Breast epithelium (tissue), 4 donors: ENCODE results near the gene SLC4A3. TPM values are rescaled to one million over a fixed set of nuclear protein-coding genes. Genes with fewer than 3 reads are reported as not detected.

Experiments
- DNase-seq, 2 donors: peaks; one replicate each; pipeline ENCODE4 v3.0.0-alpha.2; 2019; ENCODE audit warnings: low spot score in 2 of 2
- H3K27ac ChIP-seq, 2 donors: fragments of 200-600 bp; sonication (generic) in 1 of 2; one replicate each; pipeline ENCODE4 v1.5.1; 2016 to 2019; ENCODE audit warnings: mild to moderate bottlenecking in 1 of 2
- H3K27me3 ChIP-seq, 2 donors: fragments of 200-600 bp; sonication (generic) in 1 of 2; one replicate each; pipeline versions ENCODE4 v1.5.1 to v1.6.0; 2017 to 2019; ENCODE audit warnings: control low read depth in 1 of 2, mild to moderate bottlenecking in 1 of 2
- H3K36me3 ChIP-seq: fragments of 200-600 bp; one replicate; pipeline ENCODE4 v1.5.1; 2019
- H3K4me1 ChIP-seq, 2 donors: fragments of 200-600 bp; sonication (generic); one replicate each; pipeline ENCODE4 v1.5.1; 2016 to 2019; ENCODE audit warnings: control low read depth in 1 of 2
- H3K4me3 ChIP-seq, 3 donors: fragments of 200-600 bp; sonication (generic); 1 replicate in 2 of 3; 2 replicates in 1 of 3; pipeline ENCODE4 v1.5.1; 2016 to 2019; ENCODE audit warnings: mild to moderate bottlenecking in 3 of 3, moderate library complexity in 2 of 3
- H3K9me3 ChIP-seq, 2 donors: fragments of 200-600 bp; sonication (generic) in 1 of 2; one replicate each; pipeline ENCODE4 v1.5.1; 2016 to 2019; ENCODE audit warnings: control low read depth in 1 of 2
- CTCF ChIP-seq, 3 donors: fragments of 450-650 bp; IDR thresholded peaks; one replicate each; pipeline ENCODE4 v1.5.1; 2016 to 2017; ENCODE audit warnings: antibody characterized with exemption in 3 of 3, mild to moderate bottlenecking in 3 of 3, moderate library complexity in 3 of 3
- POLR2A ChIP-seq: fragments of 450-650 bp; IDR thresholded peaks from one replicate; pipeline ENCODE4 v1.6.1; 2016; ENCODE audit warnings: antibody characterized with exemption, mild to moderate bottlenecking, moderate library complexity
- POLR2AphosphoS5 ChIP-seq, 3 donors: sonication (generic); formaldehyde crosslinking; IDR thresholded peaks; one replicate each; pipeline ENCODE4 v1.6.1; 2017; ENCODE audit warnings: antibody characterized with exemption in 3 of 3
- intact Hi-C: fragments of 100-400 bp; cut with DNase I; formaldehyde crosslinking; loops from one replicate; pipeline ENCODE4 v1.15.1; 2023; ENCODE audit warnings: low total_unique reads
- total RNA-seq, 3 donors: library from RNA; depleted of rRNA; stranded (reverse); fragments of >200 nt; gene quantifications; one replicate each; pipeline ENCODE4 v1.1.0, GENCODE V29; 2016

Gene SLC4A3
- total RNA-seq, 3 donors from 2014 or later = 2.1 to 4.7 (median 4.6) TPM

GRCh38 chr2:219624565-219624964 lies 2.9 kb upstream of the SLC4A3 start:
- H3K9me3 ChIP-seq = no peaks in the 10 kb centered on the region
- TF ChIP-seq POLR2A (no peak), CTCF (IDR thresholded peaks at IDR 0.05) (no peak), POLR2AphosphoS5 (IDR thresholded peaks at IDR 0.05) (no peak)
- H3K4me1 ChIP-seq = peaks cover 0 to 3% of the 10 kb centered on the region in 2 donors
- H3K4me3 ChIP-seq = no peak overlapping the region
- intact Hi-C loops = no loop called here
- no peaks in the 10 kb centered on the region for H3K27me3 ChIP-seq
- no peak overlapping the region for H3K27ac ChIP-seq
- no peak for DNase-seq
- no peaks in the 10 kb centered on the region for H3K36me3 ChIP-seq

- H3K4me1 ChIP-seq = peaks cover 0 to 3% of the 10 kb centered on the region in 2 donors
- H3K9me3 ChIP-seq = no peaks in the 10 kb centered on the region
- no peak overlapping the region for H3K4me3 ChIP-seq
- intact Hi-C loops = no loop called here
- DNase-seq = no peak
- H3K36me3 ChIP-seq = no peaks in the 10 kb centered on the region
- H3K27ac ChIP-seq = no peak overlapping the region
- TF ChIP-seq POLR2AphosphoS5 (IDR thresholded peaks at IDR 0.05) (no peak), CTCF (IDR thresholded peaks at IDR 0.05) (no peak)
- H3K27me3 ChIP-seq = no peaks in the 10 kb centered on the region
Measured at GRCh38 chr2:219625179-219625578, 2.3 kb upstream of the SLC4A3 start.

- no peak for DNase-seq
- TF ChIP-seq POLR2AphosphoS5 (IDR thresholded peaks at IDR 0.05) (no peak), CTCF (IDR thresholded peaks at IDR 0.05) (no peak), POLR2A (no peak)
- no peaks in the 10 kb centered on the region for H3K27me3 ChIP-seq
Measured at GRCh38 chr2:219626540-219626939, 890 bp upstream of the SLC4A3 start.

GRCh38 chr2:219628235-219628985 lies 980 bp downstream of the SLC4A3 start:
- no peak for DNase-seq
- H3K4me3 ChIP-seq = peak overlapping the region in 2 of 3 donors; percentile 71 to 94
- no peak overlapping the region for H3K27ac ChIP-seq
- no peaks in the 10 kb centered on the region for H3K36me3 ChIP-seq
- no peaks in the 10 kb centered on the region for H3K27me3 ChIP-seq
- intact Hi-C loops = no loop called here
- H3K9me3 ChIP-seq = no peaks in the 10 kb centered on the region
- TF ChIP-seq POLR2AphosphoS5 (IDR thresholded peaks at IDR 0.05) (no peak), POLR2A (no peak), CTCF (IDR thresholded peaks at IDR 0.05) (no peak)
- H3K4me1 ChIP-seq = peaks cover 0 to 3% of the 10 kb centered on the region in 2 donors

More at GRCh38 chr2:219626540-219626939, 890 bp upstream of the SLC4A3 start:
- no peaks in the 10 kb centered on the region for H3K9me3 ChIP-seq
- no peaks in the 10 kb centered on the region for H3K36me3 ChIP-seq
- peaks cover 0 to 3% of the 10 kb centered on the region in 2 donors for H3K4me1 ChIP-seq
- H3K27ac ChIP-seq = no peak overlapping the region
- H3K4me3 ChIP-seq = no peak overlapping the region
- intact Hi-C loops = no loop called here

GRCh38 chr2:219628986-219629901 lies 1.8 kb downstream of the SLC4A3 start:
- DNase-seq = no peak

More at GRCh38 chr2:219628986-219629901, 1.8 kb downstream of the SLC4A3 start:
- H3K36me3 ChIP-seq = no peaks in the 10 kb centered on the region
- H3K4me1 ChIP-seq = peaks cover 0 to 3% of the 10 kb centered on the region in 2 donors
- no peaks in the 10 kb centered on the region for H3K9me3 ChIP-seq
- intact Hi-C loops = no loop called here
- TF ChIP-seq POLR2AphosphoS5 (IDR thresholded peaks at IDR 0.05) = no peak
- TF ChIP-seq POLR2A = no peak
- TF ChIP-seq CTCF (IDR thresholded peaks at IDR 0.05) = no peak
- H3K4me3 ChIP-seq = no peak overlapping the region
- H3K27ac ChIP-seq = no peak overlapping the region
- no peaks in the 10 kb centered on the region for H3K27me3 ChIP-seq
